ENCODE data around the gene APEX1.
"Not testable (repeated sequence)": the region's sequence is repeated elsewhere in the genome, so short reads cannot be mapped to it uniquely, and the experiment has no call there.

The APEX1 gene

GRCh38 chr14:20499108-20499507 is 44.1 kb downstream of the APEX1 start:
- no peak for DNase-seq
- peaks cover 18% of the 10 kb centered on the region for H3K4me1 Mint-ChIP-seq
- no peaks in the 10 kb centered on the region for H3K9me3 Mint-ChIP-seq
- no peaks in the 10 kb centered on the region for H3K36me3 Mint-ChIP-seq
- no peak overlapping the region for H3K27ac Mint-ChIP-seq
- peaks cover 7% of the 10 kb centered on the region for H3K27me3 Mint-ChIP-seq
- no peak overlapping the region for H3K4me3 Mint-ChIP-seq
- CTCF ChIA-PET: no interaction called here

- Mint-ChIP-seq H3K27me3 (peaks cover 7% of the 10 kb centered on the region), H3K36me3 (no peaks in the 10 kb centered on the region), H3K4me3 (no peak overlapping the region), H3K27ac (no peak overlapping the region), H3K4me1 (peaks cover 15% of the 10 kb centered on the region), H3K9me3 (no peaks in the 10 kb centered on the region)
- CTCF ChIA-PET: no interaction called here
- DNase-seq: no peak
These were observed 44.9 kb downstream of the APEX1 start for GRCh38 chr14:20499881-20500280.

GRCh38 chr14:20501346-20501745 is 46.3 kb downstream of the APEX1 start:
- no peak overlapping the region for H3K4me3 Mint-ChIP-seq
- H3K4me1 Mint-ChIP-seq: peaks cover 2% of the 10 kb centered on the region
- CTCF ChIA-PET: no interaction called here
- no peaks in the 10 kb centered on the region for H3K9me3 Mint-ChIP-seq
- no peaks in the 10 kb centered on the region for H3K36me3 Mint-ChIP-seq
- DNase-seq: no peak
- H3K27me3 Mint-ChIP-seq: peaks cover 3% of the 10 kb centered on the region
- H3K27ac Mint-ChIP-seq: no peak overlapping the region

GRCh38 chr14:20503898-20504297 is 48.9 kb downstream of the APEX1 start:
- no peak for DNase-seq
- Mint-ChIP-seq H3K36me3 (no peaks in the 10 kb centered on the region), H3K4me1 (peaks cover 2% of the 10 kb centered on the region), H3K4me3 (no peak overlapping the region), H3K9me3 (no peaks in the 10 kb centered on the region), H3K27me3 (peaks cover 3% of the 10 kb centered on the region), H3K27ac (no peak overlapping the region)
- CTCF ChIA-PET: no interaction called here

- H3K27me3 Mint-ChIP-seq: peaks cover 15% of the 10 kb centered on the region
- H3K9me3 Mint-ChIP-seq, H3K4me1 Mint-ChIP-seq, H3K36me3 Mint-ChIP-seq, CTCF ChIA-PET, H3K4me3 Mint-ChIP-seq, H3K27ac Mint-ChIP-seq, DNase-seq: not testable (repeated sequence)
These were observed 51.2 kb downstream of the APEX1 start for GRCh38 chr14:20506276-20506675.

- H3K9me3 Mint-ChIP-seq, H3K4me3 Mint-ChIP-seq, H3K4me1 Mint-ChIP-seq, DNase-seq, H3K27ac Mint-ChIP-seq, H3K36me3 Mint-ChIP-seq, CTCF ChIA-PET: not testable (repeated sequence)
- H3K27me3 Mint-ChIP-seq: peaks cover 20% of the 10 kb centered on the region
These were observed 51.7 kb downstream of the APEX1 start for GRCh38 chr14:20506752-20507151.

Measured in activated naive CD4-positive, alpha-beta T cell treated with anti-CD3 and anti-CD28 coated beads, Interleukin-2, amount 10 ng/mL, durations not matched to agents 7 days and 5 days (primary cell).